Measurements from ENCODE around the gene LPCAT2. TPM values are rescaled to one million over a fixed set of nuclear protein-coding genes. Genes with fewer than 3 reads are reported as not detected.

LPCAT2 gene
- total RNA-seq, result 10 to 100 TPM; 20.5 to 21.1 TPM

- H3K4me3 ChIP-seq, result peak within 1 kb of the TSS; percentile 95
- ATAC-seq (ENCODE audit: insufficient number of reproducible peaks, low FRiP score, low read depth) (peak; percentile 77), DNase-seq (ENCODE audit: low spot score) (no peak)
- H3K27me3 ChIP-seq (replicated peaks; ENCODE audit: insufficient read depth), result no peaks in the 10 kb centered on the region
- H3K36me3 ChIP-seq, result peaks cover 17% of the 10 kb centered on the region
- H3K4me1 ChIP-seq (ENCODE audit: control insufficient read depth in 1 of 2, low read depth in 2 of 2), result no peaks in the 10 kb centered on the region
- peak within 1 kb of the TSS; percentile 4 to 58 for H3K27ac ChIP-seq
- H3K9me3 ChIP-seq, result no peaks in the 10 kb centered on the region
- no peak for TF ChIP-seq CTCF (IDR thresholded peaks at IDR 0.05)
Measured at GRCh38 chr16:55508941-55509931, at the start of gene LPCAT2. Gene LPCAT2 (plus strand): TSS chr16:55509072. CDS start chr16:55509182, 110 bp downstream.

- Histone ChIP-seq H3K36me3 (no peaks in the 10 kb centered on the region), H3K27ac (no peak overlapping the region), H3K4me1 (ENCODE audit: control insufficient read depth in 1 of 2, low read depth in 2 of 2) (no peaks in the 10 kb centered on the region), H3K4me3 (no peak overlapping the region), H3K27me3 (replicated peaks; ENCODE audit: insufficient read depth) (no peaks in the 10 kb centered on the region), H3K9me3 (no peaks in the 10 kb centered on the region)
- DNase-seq (ENCODE audit: low spot score) (no peak), ATAC-seq (ENCODE audit: insufficient number of reproducible peaks, low FRiP score, low read depth) (no peak)
- no peak for TF ChIP-seq CTCF (IDR thresholded peaks at IDR 0.05)
Measured at GRCh38 chr16:55462241-55462640, 46.6 kb upstream of the LPCAT2 start.

- Histone ChIP-seq H3K36me3 (no peaks in the 10 kb centered on the region), H3K4me3 (no peak overlapping the region), H3K27ac (no peak overlapping the region), H3K9me3 (no peaks in the 10 kb centered on the region), H3K4me1 (ENCODE audit: control insufficient read depth in 1 of 2, low read depth in 2 of 2) (no peaks in the 10 kb centered on the region), H3K27me3 (replicated peaks; ENCODE audit: insufficient read depth) (no peaks in the 10 kb centered on the region)
- DNase-seq (ENCODE audit: low spot score) (no peak), ATAC-seq (ENCODE audit: insufficient number of reproducible peaks, low FRiP score, low read depth) (no peak)
- TF ChIP-seq CTCF (IDR thresholded peaks at IDR 0.05), result no peak
Measured at GRCh38 chr16:55464375-55464774, 44.5 kb upstream of the LPCAT2 start.

- Histone ChIP-seq H3K4me1 (ENCODE audit: control insufficient read depth in 1 of 2, low read depth in 2 of 2) (peaks cover under 1 to 4% of the 10 kb centered on the region in 2 donors), H3K4me3 (peak overlapping the region; percentile 21), H3K9me3 (no peaks in the 10 kb centered on the region), H3K27ac (no peak overlapping the region), H3K36me3 (no peaks in the 10 kb centered on the region), H3K27me3 (replicated peaks; ENCODE audit: insufficient read depth) (no peaks in the 10 kb centered on the region)
- TF ChIP-seq CTCF (IDR thresholded peaks at IDR 0.05), result peak; percentile 99
- DNase-seq (ENCODE audit: low spot score) (peak; percentile 74), ATAC-seq (ENCODE audit: insufficient number of reproducible peaks, low FRiP score, low read depth) (peak; percentile 84)
Measured at GRCh38 chr16:55465077-55465896, 43.6 kb upstream of the LPCAT2 start.

GRCh38 chr16:55466209-55466608, 42.7 kb upstream of the LPCAT2 start:
- H3K4me3 ChIP-seq, result no peak overlapping the region
- H3K27ac ChIP-seq, result no peak overlapping the region
- H3K27me3 ChIP-seq (replicated peaks; ENCODE audit: insufficient read depth), result no peaks in the 10 kb centered on the region
- no peaks in the 10 kb centered on the region for H3K9me3 ChIP-seq
- no peak for TF ChIP-seq CTCF (IDR thresholded peaks at IDR 0.05)
- DNase-seq (ENCODE audit: low spot score) (no peak), ATAC-seq (ENCODE audit: insufficient number of reproducible peaks, low FRiP score, low read depth) (no peak)
- peaks cover 9 to 13% of the 10 kb centered on the region in 2 donors for H3K4me1 ChIP-seq (ENCODE audit: control insufficient read depth in 1 of 2, low read depth in 2 of 2)
- H3K36me3 ChIP-seq, result no peaks in the 10 kb centered on the region

All from thoracic aorta (tissue), 2 donors.